SK-N-SH treated with all-trans-retinoic acid at 6 μM for 48 hours (cell line): Measurements from ENCODE around the gene LHFPL3.
A peak's percentile ranks its signal among the peaks of the same experiment; 100 is the strongest.

Source experiments
- PATZ1 ChIP-seq: fragments of 250-450 bp; sonication (Bioruptor Pico); IDR thresholded peaks from 2 replicates; pipeline ENCODE4 v1.8.0; 2020; ENCODE audit warnings: mild to moderate bottlenecking, moderate library complexity, borderline replicate concordance
- SNAI2 ChIP-seq: fragments of 250-450 bp; sonication (Bioruptor Pico); IDR thresholded peaks from 2 replicates; pipeline ENCODE4 v1.5.0; 2020; ENCODE audit warnings: mild to moderate bottlenecking, moderate library complexity
- ZFP3 ChIP-seq: fragments of 250-450 bp; sonication (Bioruptor Pico); IDR thresholded peaks from 2 replicates; pipeline ENCODE4 v1.5.0; 2020; ENCODE audit warnings: mild to moderate bottlenecking, moderate library complexity
- ZNF565 ChIP-seq: fragments of 450-650 bp; formaldehyde crosslinking; conservative IDR thresholded peaks from 2 replicates; pipeline ENCODE4 v1.5.0; 2020; ENCODE audit warnings: low read depth, mild to moderate bottlenecking, moderate library complexity

- TF ChIP-seq ZNF565 (CRISPR knock-in tag) (no peak), PATZ1 (CRISPR knock-in tag) (no peak), SNAI2 (0 out of 2 replicates have a peak, but pooled peaks have one; percentile 18), ZFP3 (CRISPR knock-in tag) (no peak)
These were observed 299.1 kb downstream of the LHFPL3 start for GRCh38 chr7:104627516-104627915.
